Measurements from ENCODE around the gene TMEM187. TPM values are rescaled to one million over a fixed set of nuclear protein-coding genes. Genes with fewer than 3 reads are reported as not detected.

Gene TMEM187
- total and polyA plus RNA-seq, 9 donors = 2.6 to 11.6 (median 9.4) TPM

DNA sequence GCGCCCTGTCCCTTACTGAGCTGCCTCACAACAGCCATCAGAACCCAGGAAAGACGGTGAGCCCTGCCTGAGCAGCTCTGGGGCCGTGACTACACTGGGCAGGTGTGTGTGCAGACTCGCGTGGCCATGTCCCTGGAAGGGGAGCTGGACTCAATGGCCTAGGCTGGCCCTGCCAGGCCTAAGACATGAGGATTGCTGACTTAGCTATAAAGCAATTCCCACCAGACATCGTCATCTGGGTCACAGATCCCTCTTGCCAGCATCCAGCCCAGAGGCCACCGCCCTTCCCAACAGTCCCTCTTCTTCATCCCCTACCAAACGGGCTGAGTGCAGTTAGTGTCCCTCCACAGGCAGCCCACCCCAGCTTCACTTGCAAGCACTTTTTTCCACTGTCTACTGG is 41.4 kb upstream of the TMEM187 start:
- no peaks in the 10 kb centered on the region for H3K36me3 ChIP-seq
- DNase-seq = peak in 1 of 5 donors; percentile 25
- WGBS, 3 donors = 89 to 95% (median 91%) methylated on average over 8 of the region's 8 CpGs
- intact Hi-C loops (cut with DNase I) = no loop called here
- TF ChIP-seq, protein P1, sequence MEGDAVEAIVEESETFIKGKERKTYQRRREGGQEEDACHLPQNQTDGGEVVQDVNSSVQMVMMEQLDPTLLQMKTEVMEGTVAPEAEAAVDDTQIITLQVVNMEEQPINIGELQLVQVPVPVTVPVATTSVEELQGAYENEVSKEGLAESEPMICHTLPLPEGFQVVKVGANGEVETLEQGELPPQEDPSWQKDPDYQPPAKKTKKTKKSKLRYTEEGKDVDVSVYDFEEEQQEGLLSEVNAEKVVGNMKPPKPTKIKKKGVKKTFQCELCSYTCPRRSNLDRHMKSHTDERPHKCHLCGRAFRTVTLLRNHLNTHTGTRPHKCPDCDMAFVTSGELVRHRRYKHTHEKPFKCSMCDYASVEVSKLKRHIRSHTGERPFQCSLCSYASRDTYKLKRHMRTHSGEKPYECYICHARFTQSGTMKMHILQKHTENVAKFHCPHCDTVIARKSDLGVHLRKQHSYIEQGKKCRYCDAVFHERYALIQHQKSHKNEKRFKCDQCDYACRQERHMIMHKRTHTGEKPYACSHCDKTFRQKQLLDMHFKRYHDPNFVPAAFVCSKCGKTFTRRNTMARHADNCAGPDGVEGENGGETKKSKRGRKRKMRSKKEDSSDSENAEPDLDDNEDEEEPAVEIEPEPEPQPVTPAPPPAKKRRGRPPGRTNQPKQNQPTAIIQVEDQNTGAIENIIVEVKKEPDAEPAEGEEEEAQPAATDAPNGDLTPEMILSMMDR (IDR thresholded peaks at IDR 0.05) = no peak
- TF ChIP-seq EP300 (IDR thresholded peaks at IDR 0.05) = no peak
- no peak for TF ChIP-seq POLR2A (IDR thresholded peaks at IDR 0.05)
- peaks cover 15% of the 10 kb centered on the region for H3K4me1 ChIP-seq (ENCODE audit: insufficient read depth)
- no peak overlapping the region for H3K27ac ChIP-seq
- no peak overlapping the region for H3K4me3 ChIP-seq
- H3K27me3 ChIP-seq = no peaks in the 10 kb centered on the region
- H3K9me3 ChIP-seq = no peaks in the 10 kb centered on the region

DNA sequence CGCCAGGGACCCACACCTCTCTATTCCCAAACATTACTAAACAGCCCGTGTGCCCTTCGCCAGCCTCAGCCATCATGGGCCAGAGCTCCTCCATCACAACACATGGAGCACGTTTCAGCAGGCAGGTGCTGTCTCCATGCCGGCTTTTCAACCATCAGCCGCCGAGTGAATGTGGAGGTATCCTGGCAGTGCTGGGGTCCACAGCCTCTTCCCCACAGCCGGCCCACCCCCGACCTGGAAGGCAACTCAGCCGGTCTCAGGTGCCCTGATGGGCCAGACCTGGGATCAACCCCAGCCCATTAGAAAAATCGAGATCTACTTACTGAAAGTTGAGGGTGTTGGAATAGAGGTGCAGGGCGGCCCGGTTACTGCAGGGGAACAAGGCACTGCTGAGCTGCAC is 40.8 kb upstream of the TMEM187 start:
- H3K4me1 ChIP-seq (ENCODE audit: insufficient read depth) = peaks cover 15% of the 10 kb centered on the region
- intact Hi-C loops (cut with DNase I) = no loop called here
- 87 to 91% (median 90%) methylated on average over 13 of the region's 13 CpGs for WGBS, 3 donors
- H3K36me3 ChIP-seq = no peaks in the 10 kb centered on the region
- DNase-seq = peak in 1 of 5 donors; percentile 34
- TF ChIP-seq, protein P1 (IDR thresholded peaks at IDR 0.05) = no peak
- TF ChIP-seq POLR2A (IDR thresholded peaks at IDR 0.05) = no peak
- no peak for TF ChIP-seq EP300 (IDR thresholded peaks at IDR 0.05)
- no peak overlapping the region for H3K4me3 ChIP-seq
- no peak overlapping the region for H3K27ac ChIP-seq
- no peaks in the 10 kb centered on the region for H3K9me3 ChIP-seq
- H3K27me3 ChIP-seq = no peaks in the 10 kb centered on the region

DNA sequence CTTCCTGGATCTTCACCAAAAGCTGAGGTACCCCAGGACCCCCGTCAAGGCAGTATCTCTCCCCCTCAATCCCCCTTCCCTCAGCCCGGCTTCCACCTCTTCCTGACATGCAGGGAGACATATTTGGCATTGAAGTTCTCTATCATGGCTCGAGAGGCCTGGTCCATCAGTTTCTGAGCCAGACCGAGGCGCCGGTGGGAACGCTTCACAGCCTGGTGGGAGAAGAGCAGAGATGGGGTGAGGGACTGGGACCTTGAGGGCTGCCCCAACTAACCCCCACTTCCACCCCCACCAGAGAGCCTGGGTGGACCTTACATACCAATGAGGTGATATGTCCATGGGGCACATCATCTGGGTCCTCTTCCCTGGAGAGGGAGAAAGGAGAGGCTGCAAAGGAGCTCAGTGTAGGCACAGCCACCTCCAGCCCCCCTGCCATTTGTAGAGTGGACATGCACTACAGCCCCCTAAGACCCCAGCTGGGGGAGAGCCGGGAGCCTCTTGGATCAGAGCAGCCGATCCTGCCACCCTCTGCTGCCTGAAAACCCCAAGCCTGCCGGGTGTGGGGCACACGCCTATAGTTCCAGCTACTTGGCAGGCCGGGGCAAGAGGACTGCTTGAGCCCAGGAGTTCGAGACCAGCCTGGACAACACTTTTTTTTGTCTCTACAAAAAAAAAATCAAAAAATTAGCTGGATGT is 40.2 kb upstream of the TMEM187 start:
- intact Hi-C loops (cut with DNase I) = no loop called here
- DNase-seq = peak in 1 of 5 donors; percentile 24

DNA sequence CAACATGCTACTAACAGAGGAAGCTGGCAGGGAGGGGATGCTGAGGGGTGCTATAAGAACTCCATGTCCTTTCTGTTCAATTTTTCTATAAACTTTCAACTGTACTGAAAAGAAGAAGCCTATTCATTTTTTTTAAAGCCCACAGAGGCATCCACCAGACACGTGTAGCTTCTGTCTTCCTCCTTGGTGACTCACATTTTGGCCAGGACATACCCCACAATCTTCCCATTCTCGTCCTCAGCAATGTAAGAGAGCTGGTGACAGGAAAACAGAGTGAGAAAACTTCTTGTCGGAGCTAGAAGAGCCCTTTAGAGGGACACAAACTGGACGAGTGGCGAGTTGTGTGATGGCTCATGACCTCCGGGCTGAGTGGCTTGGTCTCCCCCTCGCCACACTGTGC is 38.8 kb upstream of the TMEM187 start:
- no peak for DNase-seq
- no peak overlapping the region for H3K27ac ChIP-seq
- H3K4me1 ChIP-seq (ENCODE audit: insufficient read depth) = peaks cover 7% of the 10 kb centered on the region

More for the DNA sequence above, 40.2 kb upstream of the TMEM187 start:
- Histone ChIP-seq H3K4me3 (no peak overlapping the region), H3K36me3 (no peaks in the 10 kb centered on the region), H3K9me3 (no peaks in the 10 kb centered on the region), H3K4me1 (ENCODE audit: insufficient read depth) (peaks cover 10% of the 10 kb centered on the region), H3K27ac (no peak overlapping the region), H3K27me3 (no peaks in the 10 kb centered on the region)
- WGBS, 3 donors = 86 to 89% (median 88%) methylated on average over 13 of the region's 13 CpGs
- TF ChIP-seq, protein P1 (IDR thresholded peaks at IDR 0.05) = no peak
- TF ChIP-seq POLR2A (IDR thresholded peaks at IDR 0.05) = no peak
- TF ChIP-seq EP300 (IDR thresholded peaks at IDR 0.05) = no peak

DNA sequence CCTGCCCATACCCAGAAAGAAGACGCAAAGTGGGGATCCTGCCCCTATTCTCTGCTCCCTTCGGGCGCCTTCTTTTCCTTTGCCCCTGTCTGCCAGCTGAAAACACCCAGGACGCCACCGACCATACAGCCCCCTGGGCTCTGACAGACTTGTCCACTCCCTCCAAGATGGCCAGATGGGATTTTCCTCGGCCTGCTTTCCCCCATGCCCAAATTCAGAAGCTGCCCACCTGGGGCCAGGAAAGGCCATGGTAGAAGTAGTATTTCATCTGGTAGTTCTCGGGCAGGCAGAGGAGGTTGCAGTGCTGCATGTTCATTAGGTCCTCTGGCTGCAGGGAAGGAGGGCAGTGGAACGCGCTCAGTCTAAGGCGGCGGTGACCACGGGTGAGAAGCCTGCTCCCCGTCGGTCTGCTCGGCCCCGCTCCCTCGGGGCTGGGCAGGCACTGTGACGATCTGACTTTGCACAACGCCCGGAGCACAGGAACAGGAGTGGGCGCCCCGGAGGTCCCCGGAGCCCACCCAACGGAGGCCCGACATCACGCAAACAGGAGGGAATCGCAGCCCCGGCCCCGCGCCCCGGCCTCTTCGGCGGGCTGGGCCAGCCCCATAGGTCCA is 38.3 kb upstream of the TMEM187 start:
- peak overlapping the region in 1 of 2 donors; percentile 38 for H3K27ac ChIP-seq

More for the DNA sequence above, 38.8 kb upstream of the TMEM187 start:
- intact Hi-C loops (cut with DNase I) = no loop called here
- TF ChIP-seq EP300 (IDR thresholded peaks at IDR 0.05) (no peak), POLR2A (IDR thresholded peaks at IDR 0.05) (no peak)
- no peaks in the 10 kb centered on the region for H3K36me3 ChIP-seq
- H3K27me3 ChIP-seq = no peaks in the 10 kb centered on the region
- WGBS, 3 donors = 56 to 59% (median 57%) methylated on average over 7 of the region's 7 CpGs
- H3K4me3 ChIP-seq = peak overlapping the region; percentile 56
- no peaks in the 10 kb centered on the region for H3K9me3 ChIP-seq

More for the DNA sequence above, 38.3 kb upstream of the TMEM187 start:
- Histone ChIP-seq H3K9me3 (no peaks in the 10 kb centered on the region), H3K36me3 (no peaks in the 10 kb centered on the region), H3K27me3 (no peaks in the 10 kb centered on the region), H3K4me1 (ENCODE audit: insufficient read depth) (peaks cover 7% of the 10 kb centered on the region), H3K4me3 (peak overlapping the region; percentile 56)
- intact Hi-C loops (cut with DNase I) = no loop called here
- 12 to 44% (median 29%) methylated on average over 26 to 33 of the region's 33 CpGs for WGBS, 3 donors
- DNase-seq = no peak
- TF ChIP-seq EP300 (IDR thresholded peaks at IDR 0.05) = no peak
- TF ChIP-seq POLR2A (IDR thresholded peaks at IDR 0.05) = no peak
- TF ChIP-seq, protein P1 (IDR thresholded peaks at IDR 0.05) = no peak

Measured in ovary (tissue), 9 donors.